Liver (tissue), 9 donors: Measurements from ENCODE around the gene SH3RF3. TPM values are rescaled to one million over a fixed set of nuclear protein-coding genes. Genes with fewer than 3 reads are reported as not detected.

ENCODE experiments used
- DNase-seq: peaks from one replicate; pipeline ENCODE4 v3.0.0-alpha.2; 2017; ENCODE audit warnings: low spot score
- H3K27ac ChIP-seq, 2 donors: one replicate each; pipeline ENCODE4 v1.7.0; 2013; ENCODE audit warnings: inconsistent platforms in 2 of 2, low read length in 2 of 2, control low read depth in 1 of 2, low read depth in 1 of 2, mild to moderate bottlenecking in 1 of 2
- H3K27me3 ChIP-seq, 4 donors: one replicate each; pipeline versions ENCODE4 v1.6.1 to v1.7.0; 2013; ENCODE audit warnings: low read length in 3 of 4, inconsistent platforms in 1 of 4, mild to moderate bottlenecking in 1 of 4, moderate library complexity in 1 of 4; ENCODE audit not compliant: control insufficient read depth in 4 of 4, insufficient read depth in 4 of 4
- H3K36me3 ChIP-seq, 4 donors: one replicate each; pipeline versions ENCODE4 v1.6.1 to v1.7.0; 2013; ENCODE audit warnings: low read length in 3 of 4, mild to moderate bottlenecking in 3 of 4, low read depth in 1 of 4, moderate library complexity in 1 of 4; ENCODE audit not compliant: control insufficient read depth in 4 of 4, insufficient read depth in 3 of 4
- H3K4me1 ChIP-seq, 4 donors: one replicate each; pipeline versions ENCODE4 v1.6.1 to v1.7.0; 2013; ENCODE audit warnings: low read length in 3 of 4, mild to moderate bottlenecking in 3 of 4, moderate library complexity in 1 of 4; ENCODE audit not compliant: control insufficient read depth in 4 of 4, insufficient read depth in 4 of 4
- H3K4me3 ChIP-seq, 3 donors: one replicate each; pipeline versions ENCODE4 v1.6.1 to v1.7.0; 2013; ENCODE audit warnings: low read length in 3 of 3, control low read depth in 1 of 3, low read depth in 1 of 3, mild to moderate bottlenecking in 1 of 3
- H3K9ac ChIP-seq, 2 donors: one replicate each; pipeline ENCODE4 v1.7.0; 2013; ENCODE audit warnings: low read length in 2 of 2, mild to moderate bottlenecking in 2 of 2, moderate library complexity in 2 of 2, control low read depth in 1 of 2, low read depth in 1 of 2
- H3K9me3 ChIP-seq, 4 donors: one replicate each; pipeline versions ENCODE4 v1.6.1 to v1.7.0; 2013; ENCODE audit warnings: low read length in 3 of 4; ENCODE audit not compliant: control insufficient read depth in 4 of 4
- EGR1 ChIP-seq, 2 donors: IDR thresholded peaks; 2 replicates each; pipeline ENCODE4 v1.6.1; 2016 to 2018; ENCODE audit warnings: antibody characterized with exemption in 2 of 2, low read depth in 2 of 2
- FOXA1 ChIP-seq: IDR thresholded peaks from 2 replicates; pipeline ENCODE4 v1.6.1; 2016; ENCODE audit warnings: antibody characterized with exemption
- FOXA2 ChIP-seq: IDR thresholded peaks from 2 replicates; pipeline ENCODE4 v1.6.1; 2016; ENCODE audit warnings: antibody characterized with exemption
- GABPA ChIP-seq, 2 donors: IDR thresholded peaks in 1 of 2; conservative IDR thresholded peaks in 1 of 2; 2 replicates each; pipeline ENCODE4 v1.6.1; 2016; ENCODE audit warnings: antibody characterized with exemption in 2 of 2, mild to moderate bottlenecking in 1 of 2, moderate library complexity in 1 of 2
- HNF4A ChIP-seq, 2 donors: conservative IDR thresholded peaks; 2 replicates each; pipeline ENCODE4 v1.6.1; 2016; ENCODE audit warnings: antibody characterized with exemption in 2 of 2, mild to moderate bottlenecking in 2 of 2
- HNF4G ChIP-seq: IDR thresholded peaks from 2 replicates; pipeline ENCODE4 v1.6.1; 2016; ENCODE audit warnings: antibody characterized with exemption
- JUND ChIP-seq, 2 donors: IDR thresholded peaks; 2 replicates each; pipeline ENCODE4 v1.6.1; 2016; ENCODE audit warnings: antibody characterized with exemption in 2 of 2
- NR2F2 ChIP-seq: IDR thresholded peaks from 2 replicates; pipeline ENCODE4 v1.6.1; 2016; ENCODE audit warnings: antibody characterized with exemption
- RAD21 ChIP-seq, 2 donors: IDR thresholded peaks; 2 replicates each; pipeline ENCODE4 v1.6.1; 2016; ENCODE audit warnings: antibody characterized with exemption in 2 of 2, mild to moderate bottlenecking in 2 of 2
- RXRA ChIP-seq, 2 donors: IDR thresholded peaks; 2 replicates each; pipeline ENCODE4 v1.6.1; 2017 to 2018; ENCODE audit warnings: antibody characterized with exemption in 2 of 2, mild to moderate bottlenecking in 1 of 2
- SP1 ChIP-seq: IDR thresholded peaks from 2 replicates; pipeline ENCODE4 v1.6.1; 2018; ENCODE audit warnings: antibody characterized with exemption, mild to moderate bottlenecking
- TAF1 ChIP-seq: conservative IDR thresholded peaks from 2 replicates; pipeline ENCODE4 v1.6.1; 2016; ENCODE audit warnings: antibody characterized with exemption, mild to moderate bottlenecking
- YY1 ChIP-seq: IDR thresholded peaks from 2 replicates; pipeline ENCODE4 v1.6.1; 2016; ENCODE audit warnings: antibody characterized with exemption, mild to moderate bottlenecking
- WGBS: extraction: QIAGEN DNeasy Blood & Tissue Kit; methylation state at CpG from one replicate; pipeline ENCODE4 v1.1.7; 2013; 5-methylcytosine and 5-hydroxymethylcytosine counted together
- polyA plus RNA-seq, 2 donors: library from polyadenylated mRNA; stranded (reverse) in 1 of 2; unstranded in 1 of 2; fragments of 200-250 nt in 1 of 2; fragments of >200 nt in 1 of 2; fragmentation: Nextera tagmentation in 1 of 2; extraction: Ambion mirVana in 1 of 2; gene quantifications; one replicate each; pipeline versions ENCODE4 v1.2.1 to v1.2.3, GENCODE V29; 2013 to 2015
- total RNA-seq, 2 donors: library from RNA; depleted of rRNA; stranded (reverse); fragments of >200 nt; gene quantifications; one replicate each; pipeline ENCODE4 v1.2.3, GENCODE V29; 2014
- TF ChIP-seq, protein P1 (sequence below): IDR thresholded peaks from 2 replicates; pipeline ENCODE4 v1.6.1; 2016; ENCODE audit warnings: antibody characterized with exemption
- TF ChIP-seq, protein P2 (sequence below): fragments of 150-350 bp; IDR thresholded peaks from 2 replicates; pipeline ENCODE4 v1.5.1; 2017; ENCODE audit warnings: improper control_type of control experiment, low read depth, low read length; ENCODE audit not compliant: missing input control
- TF ChIP-seq, protein P3 (sequence below): IDR thresholded peaks from 2 replicates; pipeline ENCODE4 v1.6.1; 2016; ENCODE audit warnings: antibody characterized with exemption
- TF ChIP-seq, protein P4 (sequence below): IDR thresholded peaks from 2 replicates; pipeline ENCODE4 v1.6.1; 2016; ENCODE audit warnings: antibody characterized with exemption, mild to moderate bottlenecking
- TF ChIP-seq, protein P5 (sequence below): IDR thresholded peaks from 2 replicates; pipeline ENCODE4 v1.6.1; 2016; ENCODE audit warnings: antibody characterized with exemption
- donor health status: healthy.
- donor health status: healthy.
- donor health status: healthy.
- donor health status: healthy.
- donor health status: healthy.

The SH3RF3 gene
- total and polyA plus RNA-seq, 4 donors, result 0.11 to 1.0 (median 0.54) TPM

DNA sequence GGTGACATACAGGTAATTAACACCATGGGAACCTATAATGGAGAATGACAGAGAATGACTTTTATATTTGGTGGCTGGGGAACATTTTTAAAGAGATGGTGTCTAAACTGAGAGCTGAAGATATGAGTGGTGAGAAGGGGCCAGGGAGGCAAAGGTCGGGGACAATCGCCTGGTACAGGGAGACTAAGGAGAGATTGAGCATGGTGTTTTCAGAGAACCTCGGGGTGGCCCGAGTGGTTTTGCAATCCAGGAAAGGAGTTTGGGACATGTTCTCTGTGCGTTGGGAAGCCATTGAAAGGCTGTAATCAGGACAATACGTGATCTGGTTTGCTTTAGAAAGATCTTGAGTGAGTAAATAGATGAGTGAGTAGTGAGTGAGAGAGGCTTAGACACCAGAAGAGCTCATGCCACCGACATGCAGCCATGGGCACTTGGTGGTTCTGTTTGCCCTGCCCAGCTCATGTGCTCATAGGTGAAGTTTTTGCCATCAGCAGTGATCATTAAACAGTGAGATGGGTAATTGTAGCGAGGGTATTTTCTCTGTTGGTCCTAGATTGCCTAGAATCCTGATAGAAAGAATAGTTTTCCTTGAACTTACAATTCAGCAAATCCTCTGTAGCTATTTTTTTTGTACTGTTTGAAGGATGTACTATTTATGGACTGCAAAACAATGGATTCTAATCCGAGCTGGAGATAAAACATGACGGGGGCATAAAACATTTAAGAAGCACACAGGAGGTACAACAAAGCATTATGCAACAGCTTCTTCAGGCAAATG lies 114.7 kb downstream of the SH3RF3 start:
- no peak overlapping the region for H3K9ac ChIP-seq
- no peaks in the 10 kb centered on the region for H3K36me3 ChIP-seq
- TF ChIP-seq HNF4A (conservative IDR thresholded peaks at IDR 0.05) (no peak), RAD21 (IDR thresholded peaks at IDR 0.05) (no peak), JUND (IDR thresholded peaks at IDR 0.05) (no peak), SP1 (no peak), FOXA2 (no peak), RXRA (IDR thresholded peaks at IDR 0.05) (no peak), HNF4G (no peak), TAF1 (no peak), EGR1 (IDR thresholded peaks at IDR 0.05; ENCODE audit: low read depth in 2 of 2) (no peak), NR2F2 (no peak), GABPA (IDR thresholded peaks at IDR 0.05 in 1 of 2, conservative IDR thresholded peaks at IDR 0.05 in 1 of 2) (no peak), FOXA1 (no peak), YY1 (no peak)
- TF ChIP-seq, protein P1, sequence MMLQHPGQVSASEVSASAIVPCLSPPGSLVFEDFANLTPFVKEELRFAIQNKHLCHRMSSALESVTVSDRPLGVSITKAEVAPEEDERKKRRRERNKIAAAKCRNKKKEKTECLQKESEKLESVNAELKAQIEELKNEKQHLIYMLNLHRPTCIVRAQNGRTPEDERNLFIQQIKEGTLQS, result no peak
- TF ChIP-seq, protein P2, sequence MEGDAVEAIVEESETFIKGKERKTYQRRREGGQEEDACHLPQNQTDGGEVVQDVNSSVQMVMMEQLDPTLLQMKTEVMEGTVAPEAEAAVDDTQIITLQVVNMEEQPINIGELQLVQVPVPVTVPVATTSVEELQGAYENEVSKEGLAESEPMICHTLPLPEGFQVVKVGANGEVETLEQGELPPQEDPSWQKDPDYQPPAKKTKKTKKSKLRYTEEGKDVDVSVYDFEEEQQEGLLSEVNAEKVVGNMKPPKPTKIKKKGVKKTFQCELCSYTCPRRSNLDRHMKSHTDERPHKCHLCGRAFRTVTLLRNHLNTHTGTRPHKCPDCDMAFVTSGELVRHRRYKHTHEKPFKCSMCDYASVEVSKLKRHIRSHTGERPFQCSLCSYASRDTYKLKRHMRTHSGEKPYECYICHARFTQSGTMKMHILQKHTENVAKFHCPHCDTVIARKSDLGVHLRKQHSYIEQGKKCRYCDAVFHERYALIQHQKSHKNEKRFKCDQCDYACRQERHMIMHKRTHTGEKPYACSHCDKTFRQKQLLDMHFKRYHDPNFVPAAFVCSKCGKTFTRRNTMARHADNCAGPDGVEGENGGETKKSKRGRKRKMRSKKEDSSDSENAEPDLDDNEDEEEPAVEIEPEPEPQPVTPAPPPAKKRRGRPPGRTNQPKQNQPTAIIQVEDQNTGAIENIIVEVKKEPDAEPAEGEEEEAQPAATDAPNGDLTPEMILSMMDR, result no peak
- TF ChIP-seq, protein P3, sequence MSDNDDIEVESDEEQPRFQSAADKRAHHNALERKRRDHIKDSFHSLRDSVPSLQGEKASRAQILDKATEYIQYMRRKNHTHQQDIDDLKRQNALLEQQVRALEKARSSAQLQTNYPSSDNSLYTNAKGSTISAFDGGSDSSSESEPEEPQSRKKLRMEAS, result no peak
- TF ChIP-seq, protein P4, sequence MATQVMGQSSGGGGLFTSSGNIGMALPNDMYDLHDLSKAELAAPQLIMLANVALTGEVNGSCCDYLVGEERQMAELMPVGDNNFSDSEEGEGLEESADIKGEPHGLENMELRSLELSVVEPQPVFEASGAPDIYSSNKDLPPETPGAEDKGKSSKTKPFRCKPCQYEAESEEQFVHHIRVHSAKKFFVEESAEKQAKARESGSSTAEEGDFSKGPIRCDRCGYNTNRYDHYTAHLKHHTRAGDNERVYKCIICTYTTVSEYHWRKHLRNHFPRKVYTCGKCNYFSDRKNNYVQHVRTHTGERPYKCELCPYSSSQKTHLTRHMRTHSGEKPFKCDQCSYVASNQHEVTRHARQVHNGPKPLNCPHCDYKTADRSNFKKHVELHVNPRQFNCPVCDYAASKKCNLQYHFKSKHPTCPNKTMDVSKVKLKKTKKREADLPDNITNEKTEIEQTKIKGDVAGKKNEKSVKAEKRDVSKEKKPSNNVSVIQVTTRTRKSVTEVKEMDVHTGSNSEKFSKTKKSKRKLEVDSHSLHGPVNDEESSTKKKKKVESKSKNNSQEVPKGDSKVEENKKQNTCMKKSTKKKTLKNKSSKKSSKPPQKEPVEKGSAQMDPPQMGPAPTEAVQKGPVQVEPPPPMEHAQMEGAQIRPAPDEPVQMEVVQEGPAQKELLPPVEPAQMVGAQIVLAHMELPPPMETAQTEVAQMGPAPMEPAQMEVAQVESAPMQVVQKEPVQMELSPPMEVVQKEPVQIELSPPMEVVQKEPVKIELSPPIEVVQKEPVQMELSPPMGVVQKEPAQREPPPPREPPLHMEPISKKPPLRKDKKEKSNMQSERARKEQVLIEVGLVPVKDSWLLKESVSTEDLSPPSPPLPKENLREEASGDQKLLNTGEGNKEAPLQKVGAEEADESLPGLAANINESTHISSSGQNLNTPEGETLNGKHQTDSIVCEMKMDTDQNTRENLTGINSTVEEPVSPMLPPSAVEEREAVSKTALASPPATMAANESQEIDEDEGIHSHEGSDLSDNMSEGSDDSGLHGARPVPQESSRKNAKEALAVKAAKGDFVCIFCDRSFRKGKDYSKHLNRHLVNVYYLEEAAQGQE, result no peak
- TF ChIP-seq, protein P5, sequence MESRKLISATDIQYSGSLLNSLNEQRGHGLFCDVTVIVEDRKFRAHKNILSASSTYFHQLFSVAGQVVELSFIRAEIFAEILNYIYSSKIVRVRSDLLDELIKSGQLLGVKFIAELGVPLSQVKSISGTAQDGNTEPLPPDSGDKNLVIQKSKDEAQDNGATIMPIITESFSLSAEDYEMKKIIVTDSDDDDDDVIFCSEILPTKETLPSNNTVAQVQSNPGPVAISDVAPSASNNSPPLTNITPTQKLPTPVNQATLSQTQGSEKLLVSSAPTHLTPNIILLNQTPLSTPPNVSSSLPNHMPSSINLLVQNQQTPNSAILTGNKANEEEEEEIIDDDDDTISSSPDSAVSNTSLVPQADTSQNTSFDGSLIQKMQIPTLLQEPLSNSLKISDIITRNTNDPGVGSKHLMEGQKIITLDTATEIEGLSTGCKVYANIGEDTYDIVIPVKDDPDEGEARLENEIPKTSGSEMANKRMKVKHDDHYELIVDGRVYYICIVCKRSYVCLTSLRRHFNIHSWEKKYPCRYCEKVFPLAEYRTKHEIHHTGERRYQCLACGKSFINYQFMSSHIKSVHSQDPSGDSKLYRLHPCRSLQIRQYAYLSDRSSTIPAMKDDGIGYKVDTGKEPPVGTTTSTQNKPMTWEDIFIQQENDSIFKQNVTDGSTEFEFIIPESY, result no peak
- no peaks in the 10 kb centered on the region for H3K9me3 ChIP-seq
- DNase-seq, result no peak
- H3K27me3 ChIP-seq, result no peaks in the 10 kb centered on the region
- H3K4me1 ChIP-seq, result peaks cover 0 to 7% (median 3%) of the 10 kb centered on the region in 4 donors
- H3K27ac ChIP-seq, result peak overlapping the region; percentile 6 to 64
- no peak overlapping the region for H3K4me3 ChIP-seq
- WGBS, result 80% methylated on average over 10 of the region's 10 CpGs
